SK-N-SH (cell line): ENCODE data around the gene DHRS7C. TPM values are rescaled to one million over a fixed set of nuclear protein-coding genes. Genes with fewer than 3 reads are reported as not detected.

Experiments
- CTCF ChIA-PET: fragments of 300-600, 350-600 bp; formaldehyde crosslinking; extraction: SDS; loops from one replicate; lab custom pipeline; 2021; lab: Yijun Ruan, JAX
- POLR2A ChIA-PET: fragments of 350-600 bp; sonication (Branson Sonifier 250); formaldehyde crosslinking; extraction: SDS; loops from one replicate; lab custom pipeline; 2020; ENCODE audit warnings: antibody characterized with exemption, inconsistent platforms; lab: Yijun Ruan, JAX
- DNase-seq: peaks from one replicate; pipeline ENCODE4 v3.0.0; 2012
- H2AFZ ChIP-seq: fragments of 200-600 bp; sonication (generic); 2 replicates; pipeline ENCODE4 v1.8.1; 2016; ENCODE audit warnings: antibody characterized with exemption, mild to moderate bottlenecking, low read depth
- H3F3A ChIP-seq: fragments of 200-600 bp; sonication (generic); replicated peaks from 2 replicates; pipeline ENCODE3; 2016; ENCODE audit warnings: antibody characterized with exemption, mild to moderate bottlenecking; ENCODE audit not compliant: insufficient read depth
- H3K27ac ChIP-seq, 2 experiments: fragments of 200-500 bp in 1 of 2; fragments of 200-600 bp in 1 of 2; sonication (Bioruptor generic) in 1 of 2; sonication (generic), shearing (Covaris generic) in 1 of 2; 2 replicates each; pipeline versions ENCODE4 v1.5.1 to v1.6.1; 2014 to 2016; ENCODE audit warnings: low read depth in 2 of 2, inconsistent platforms in 1 of 2, low read length in 1 of 2, mild to moderate bottlenecking in 1 of 2, mixed read lengths in 1 of 2
- H3K27me3 ChIP-seq: fragments of 200-600 bp; sonication (generic), shearing (Covaris generic); 2 replicates; pipeline ENCODE4 v1.6.1; 2016; ENCODE audit warnings: mixed run types; ENCODE audit not compliant: insufficient read depth
- H3K36me3 ChIP-seq, 2 experiments: fragments of 200-500 bp in 1 of 2; fragments of 200-600 bp in 1 of 2; sonication (Bioruptor generic) in 1 of 2; sonication (generic) in 1 of 2; replicated peaks in 1 of 2; 2 replicates each; pipeline versions ENCODE3 to v1.5.1; 2014 to 2016; ENCODE audit warnings: low read length in 1 of 2, mild to moderate bottlenecking in 1 of 2; ENCODE audit not compliant: insufficient read depth in 2 of 2, control insufficient read depth in 1 of 2
- H3K4me1 ChIP-seq, 2 experiments: fragments of 200-500 bp in 1 of 2; fragments of 200-600 bp in 1 of 2; sonication (Bioruptor generic) in 1 of 2; sonication (generic), shearing (Covaris generic) in 1 of 2; 2 replicates each; pipeline versions ENCODE4 v1.5.1 to v1.6.1; 2014 to 2016; ENCODE audit warnings: low read depth in 1 of 2, low read length in 1 of 2, mixed run types in 1 of 2; ENCODE audit not compliant: insufficient read depth in 2 of 2, control insufficient read depth in 1 of 2
- H3K4me2 ChIP-seq: fragments of 200-600 bp; sonication (generic), shearing (Covaris generic); 2 replicates; pipeline ENCODE4 v1.6.1; 2017; ENCODE audit warnings: mixed run types
- H3K4me3 ChIP-seq, 2 experiments: fragments of 200-500 bp in 1 of 2; fragments of 200-600 bp in 1 of 2; sonication (Bioruptor generic) in 1 of 2; sonication (generic), shearing (Covaris generic) in 1 of 2; 2 replicates each; pipeline versions ENCODE4 v1.5.1 to v1.8.1; 2014 to 2016; ENCODE audit warnings: low read depth in 2 of 2, inconsistent platforms in 1 of 2, low read length in 1 of 2, mild to moderate bottlenecking in 1 of 2, mixed read lengths in 1 of 2, moderate library complexity in 1 of 2
- H3K79me2 ChIP-seq: fragments of 200-600 bp; sonication (generic); 2 replicates; pipeline ENCODE4 v1.8.1; 2017; ENCODE audit warnings: mild to moderate bottlenecking; ENCODE audit not compliant: insufficient read depth
- H3K9ac ChIP-seq: fragments of 200-600 bp; sonication (generic); 2 replicates; pipeline ENCODE4 v1.6.1; 2017; ENCODE audit warnings: mixed run types
- H3K9me2 ChIP-seq: fragments of 200-600 bp; sonication (generic); 2 replicates; pipeline ENCODE4 v1.6.1; 2017; ENCODE audit warnings: mixed run types
- H3K9me3 ChIP-seq: fragments of 200-600 bp; sonication (generic); 2 replicates; pipeline ENCODE4 v1.6.1; 2017; ENCODE audit warnings: mixed run types, mild to moderate bottlenecking, moderate library complexity
- H4K20me1 ChIP-seq: fragments of 200-600 bp; sonication (generic); 2 replicates; pipeline ENCODE4 v1.6.1; 2017; ENCODE audit warnings: mild to moderate bottlenecking, mixed run types; ENCODE audit not compliant: insufficient read depth
- CTCF ChIP-seq: fragments of 200-600 bp; sonication (generic); IDR thresholded peaks from 2 replicates; pipeline ENCODE4 v1.6.1; 2017; ENCODE audit warnings: antibody characterized with exemption, mild to moderate bottlenecking, moderate library complexity
- EP300 ChIP-seq, 2 experiments: IDR thresholded peaks; 2 replicates each; pipeline versions ENCODE4 v1.4.0 to v1.6.1; 2012; ENCODE audit warnings: borderline replicate concordance in 1 of 2, low read depth in 1 of 2, low read length in 1 of 2
- EZH2phosphoT487 ChIP-seq: fragments of 200-600 bp; sonication (generic); IDR thresholded peaks from 2 replicates; pipeline ENCODE4 v1.6.1; 2017; ENCODE audit warnings: low read depth, mixed run types, mild to moderate bottlenecking, antibody characterized with exemption, moderate library complexity, borderline replicate concordance
- FOSL2 ChIP-seq: IDR thresholded peaks from 2 replicates; pipeline ENCODE4 v1.4.0; 2012; ENCODE audit warnings: low read depth, mild to moderate bottlenecking, moderate library complexity, borderline replicate concordance
- FOXJ3 ChIP-seq: sonication (generic); formaldehyde crosslinking; IDR thresholded peaks from 2 replicates; pipeline ENCODE4 v1.5.1; 2020; ENCODE audit warnings: mild to moderate bottlenecking, missing genetic modification reagents
- FOXM1 ChIP-seq: IDR thresholded peaks from 2 replicates; pipeline ENCODE4 v1.4.0; 2012; ENCODE audit warnings: low read depth, mild to moderate bottlenecking
- GABPA ChIP-seq: IDR thresholded peaks from 2 replicates; pipeline ENCODE4 v1.4.0; 2012; ENCODE audit warnings: low read depth, mild to moderate bottlenecking
- GATA2 ChIP-seq: sonication (generic); formaldehyde crosslinking; IDR thresholded peaks from 2 replicates; pipeline ENCODE4 v1.5.0; 2020; ENCODE audit warnings: mild to moderate bottlenecking, missing genetic modification reagents
- IRF3 ChIP-seq: fragments of 150-350 bp; IDR thresholded peaks from 2 replicates; pipeline ENCODE4 v1.6.1; 2016; ENCODE audit warnings: mild to moderate bottlenecking, low read depth, low read length
- JUND ChIP-seq: IDR thresholded peaks from 2 replicates; pipeline ENCODE4 v1.4.0; 2012
- MAX ChIP-seq: IDR thresholded peaks from 2 replicates; pipeline ENCODE4 v1.4.0; 2012; ENCODE audit warnings: low read depth
- MXI1 ChIP-seq: IDR thresholded peaks from 2 replicates; pipeline ENCODE4 v1.6.1; 2012; ENCODE audit warnings: mild to moderate bottlenecking, low read depth, low read length, improper control_type of control experiment
- NFIC ChIP-seq: IDR thresholded peaks from 2 replicates; pipeline ENCODE4 v1.4.0; 2012; ENCODE audit warnings: borderline replicate concordance
- NRF1 ChIP-seq: IDR thresholded peaks from 2 replicates; pipeline ENCODE4 v1.6.1; 2012; ENCODE audit warnings: low read depth, mild to moderate bottlenecking, low read length
- RAD21 ChIP-seq: IDR thresholded peaks from 2 replicates; pipeline ENCODE4 v1.6.1; 2012; ENCODE audit warnings: mild to moderate bottlenecking, low read length
- RCOR1 ChIP-seq: fragments of 150-350 bp; IDR thresholded peaks from 2 replicates; pipeline ENCODE4 v1.6.1; 2017; ENCODE audit warnings: antibody characterized with exemption, low read length
- RFX5 ChIP-seq: IDR thresholded peaks from 2 replicates; pipeline ENCODE4 v1.6.1; 2012; ENCODE audit warnings: mild to moderate bottlenecking, improper control_type of control experiment, low read length
- SIN3A ChIP-seq: IDR thresholded peaks from 2 replicates; pipeline ENCODE4 v1.6.1; 2012; ENCODE audit warnings: low read depth, mild to moderate bottlenecking, low read length, moderate library complexity, borderline replicate concordance
- SMC3 ChIP-seq: IDR thresholded peaks from 2 replicates; pipeline ENCODE4 v1.6.1; 2012; ENCODE audit warnings: low read depth, low read length, improper control_type of control experiment
- TAF1 ChIP-seq: IDR thresholded peaks from 2 replicates; pipeline ENCODE4 v1.6.1; 2012; ENCODE audit warnings: low read depth, mild to moderate bottlenecking, low read length, moderate library complexity, borderline replicate concordance
- TEAD4 ChIP-seq: IDR thresholded peaks from 2 replicates; pipeline ENCODE4 v1.4.0; 2012; ENCODE audit warnings: mild to moderate bottlenecking, borderline replicate concordance; ENCODE audit not compliant: insufficient read depth
- USF1 ChIP-seq: IDR thresholded peaks from 2 replicates; pipeline ENCODE4 v1.4.0; 2012; ENCODE audit warnings: low read depth, borderline replicate concordance
- YY1 ChIP-seq: IDR thresholded peaks from 2 replicates; pipeline ENCODE4 v1.4.0; 2012; ENCODE audit warnings: low read depth, mild to moderate bottlenecking
- WGBS: methylation state at CpG from one replicate; pipeline ENCODE4 v1.1.6; 2017; ENCODE audit warnings: low lambda C conversion rate; 5-methylcytosine and 5-hydroxymethylcytosine counted together
- polyA plus RNA-seq, 3 experiments: library from polyadenylated mRNA; depleted of rRNA; stranded (reverse); fragments of >200 nt; gene quantifications; 2 replicates each; pipeline ENCODE4 v1.2.3, GENCODE V29; 2012

The DHRS7C gene
- polyA plus RNA-seq, 1 of the 3 experiments (the other 2 are of a cell fraction): not detected

- no peaks in the 10 kb centered on the region for H3K79me2 ChIP-seq
- H3F3A ChIP-seq: no peaks in the 10 kb centered on the region
- WGBS: 6% methylated on average over 3 of the region's 3 CpGs
- no peaks in the 10 kb centered on the region for H4K20me1 ChIP-seq
- POLR2A ChIA-PET: no interaction called here
- H3K27ac ChIP-seq: no peak overlapping the region
- H3K4me2 ChIP-seq: no peak overlapping the region
- no peak overlapping the region for H2AFZ ChIP-seq
- CTCF ChIA-PET: no interaction called here
- DNase-seq: no peak
- no peaks in the 10 kb centered on the region for H3K36me3 ChIP-seq
- H3K9ac ChIP-seq: no peak overlapping the region
- H3K4me1 ChIP-seq: no peaks in the 10 kb centered on the region
- no peaks in the 10 kb centered on the region for H3K9me3 ChIP-seq
- H3K27me3 ChIP-seq: peaks cover 7% of the 10 kb centered on the region; the same call in 1 of the 2 replicates
- no peak for TF ChIP-seq FOXJ3 (CRISPR knock-in tag)
- no peak for TF ChIP-seq FOSL2
- TF ChIP-seq RFX5: no peak
- no peak for TF ChIP-seq NFIC
- no peak for TF ChIP-seq FOXM1
- TF ChIP-seq JUND: no peak
- no peak for TF ChIP-seq TAF1
- TF ChIP-seq SIN3A: no peak
- no peak for TF ChIP-seq GATA2 (CRISPR knock-in tag)
- TF ChIP-seq YY1: no peak
- TF ChIP-seq NRF1: no peak
- TF ChIP-seq RAD21: no peak
- no peak for TF ChIP-seq RCOR1
- TF ChIP-seq GABPA: no peak
- TF ChIP-seq CTCF: no peak
- TF ChIP-seq MXI1: no peak
- no peak for TF ChIP-seq MAX
- H3K9me2 ChIP-seq: no peaks in the 10 kb centered on the region
- no peak overlapping the region for H3K4me3 ChIP-seq
Observed at GRCh38 chr17:9798008-9798407, 6.6 kb upstream of the DHRS7C start.

- Histone ChIP-seq H3K9me2 (no peaks in the 10 kb centered on the region), H3K27ac (no peak overlapping the region), H3K4me1 (no peaks in the 10 kb centered on the region), H3K27me3 (peaks cover 19% of the 10 kb centered on the region; the same call in 1 of the 2 replicates), H3K79me2 (no peaks in the 10 kb centered on the region), H3K9me3 (no peaks in the 10 kb centered on the region), H3K4me3 (no peak overlapping the region), H3K36me3 (no peaks in the 10 kb centered on the region), H3K9ac (no peak overlapping the region), H2AFZ (no peak overlapping the region), H3F3A (no peaks in the 10 kb centered on the region), H3K4me2 (no peak overlapping the region), H4K20me1 (no peaks in the 10 kb centered on the region)
- DNase-seq: no peak
- POLR2A ChIA-PET: no interaction called here
- WGBS: 51% methylated on average over 15 of the region's 15 CpGs
- CTCF ChIA-PET: no interaction called here
- TF ChIP-seq EZH2phosphoT487: no peak
- no peak for TF ChIP-seq MXI1
- no peak for TF ChIP-seq EP300 (IDR thresholded peaks at IDR 0.05; ENCODE audit: borderline replicate concordance in 1 of 2, low read depth in 1 of 2, low read length in 1 of 2)
- TF ChIP-seq TAF1: no peak
- no peak for TF ChIP-seq SMC3
- no peak for TF ChIP-seq IRF3
- no peak for TF ChIP-seq USF1
- TF ChIP-seq CTCF: no peak
- no peak for TF ChIP-seq TEAD4
Observed at GRCh38 chr17:9792181-9792840, 919 bp upstream of the DHRS7C start.
